IMR-90 (cell line): Measurements from ENCODE around the gene LRRC39. TPM values are rescaled to one million over a fixed set of nuclear protein-coding genes. Genes with fewer than 3 reads are reported as not detected.

Experiments used
- ATAC-seq: fragments of 200-7000 bp; cut with Tn5 transposase; 2 replicates; pipeline ENCODE4 v1.9.1; 2020; ENCODE audit warnings: low read depth, mild to moderate bottlenecking, moderate library complexity
- BruUV-seq: library from RNA; stranded (reverse); fragments of 400-500 nt; replicated peaks from 2 replicates; lab custom pipeline; 2021; lab: Mats Ljungman, UMichigan
- CTCF ChIA-PET: fragments of 300-600 bp; formaldehyde crosslinking; extraction: SDS; loops from one replicate; lab custom pipeline; 2021; ENCODE audit warnings: antibody characterized with exemption; lab: Yijun Ruan, JAX
- POLR2A ChIA-PET: fragments of 300-600 bp; sonication (Branson Sonifier 250); formaldehyde crosslinking; loops from one replicate; lab custom pipeline; 2022; ENCODE audit warnings: antibody characterized with exemption; ENCODE audit not compliant: unreplicated experiment; lab: Charles Lee
- DNase-seq: peaks from one replicate; pipeline ENCODE4 v3.0.0; 2013
- H2AFZ ChIP-seq: replicated peaks from 2 replicates; pipeline ENCODE3; 2013; ENCODE audit warnings: low read length, mild to moderate bottlenecking; ENCODE audit not compliant: poor library complexity
- H2AK5ac ChIP-seq: 2 replicates; pipeline ENCODE4 v1.6.1; 2013; ENCODE audit warnings: low read depth, low read length, inconsistent platforms
- H2AK9ac ChIP-seq: replicated peaks from 2 replicates; pipeline ENCODE3; 2013; ENCODE audit warnings: mild to moderate bottlenecking, low read depth, low read length, moderate library complexity; ENCODE audit not compliant: poor library complexity
- H2BK120ac ChIP-seq: 2 replicates; pipeline ENCODE4 v1.6.1; 2013; ENCODE audit warnings: low read depth, low read length, inconsistent platforms
- H2BK15ac ChIP-seq: 3 replicates; pipeline ENCODE4 v1.6.1; 2013; ENCODE audit warnings: low read depth, low read length, inconsistent platforms
- H2BK20ac ChIP-seq: 2 replicates; pipeline ENCODE4 v1.6.1; 2013; ENCODE audit warnings: low read depth, mild to moderate bottlenecking, inconsistent platforms, low read length, moderate library complexity
- H2BK5ac ChIP-seq: 2 replicates; pipeline ENCODE4 v1.6.1; 2013; ENCODE audit warnings: mild to moderate bottlenecking, low read depth, low read length, inconsistent platforms; ENCODE audit not compliant: poor library complexity, severe bottlenecking
- H3K14ac ChIP-seq: replicated peaks from 2 replicates; pipeline ENCODE4 v1.6.1; 2013; ENCODE audit warnings: low read depth, low read length, inconsistent platforms
- H3K18ac ChIP-seq: 2 replicates; pipeline ENCODE4 v1.6.1; 2013; ENCODE audit warnings: low read depth, low read length, control low read depth
- H3K23ac ChIP-seq: 2 replicates; pipeline ENCODE4 v1.6.1; 2013; ENCODE audit warnings: low read depth, low read length, inconsistent platforms
- H3K27ac ChIP-seq: 2 replicates; pipeline ENCODE4 v1.5.1; 2013; ENCODE audit warnings: mild to moderate bottlenecking, control low read depth, low read length; ENCODE audit not compliant: insufficient read depth
- H3K27me3 ChIP-seq: 2 replicates; pipeline ENCODE4 v1.6.1; 2013; ENCODE audit warnings: low read length; ENCODE audit not compliant: control insufficient read depth, insufficient read depth
- H3K36me3 ChIP-seq: 2 replicates; pipeline ENCODE4 v1.6.1; 2013; ENCODE audit warnings: low read length, mixed read lengths; ENCODE audit not compliant: control insufficient read depth, insufficient read depth
- H3K4ac ChIP-seq: 2 replicates; pipeline ENCODE4 v1.6.1; 2013; ENCODE audit warnings: low read depth, low read length, inconsistent platforms
- H3K4me1 ChIP-seq: 2 replicates; pipeline ENCODE4 v1.6.1; 2013; ENCODE audit warnings: low read length, mixed read lengths; ENCODE audit not compliant: control insufficient read depth, insufficient read depth
- H3K4me2 ChIP-seq: 2 replicates; pipeline ENCODE4 v1.6.1; 2013; ENCODE audit warnings: low read depth, mild to moderate bottlenecking, control low read depth, low read length, moderate library complexity
- H3K4me3 ChIP-seq: 2 replicates; pipeline ENCODE4 v1.5.1; 2013; ENCODE audit warnings: low read depth, mild to moderate bottlenecking, control low read depth, low read length, moderate library complexity; ENCODE audit not compliant: insufficient read depth
- H3K56ac ChIP-seq: 2 replicates; pipeline ENCODE4 v1.6.1; 2013; ENCODE audit warnings: low read length, inconsistent platforms; ENCODE audit not compliant: insufficient read depth; ENCODE audit errors: extremely low read depth
- H3K79me1 ChIP-seq, 2 experiments: 2 replicates each; pipeline ENCODE4 v1.6.1; 2013; ENCODE audit warnings: low read length in 2 of 2, inconsistent platforms in 1 of 2, low read depth in 1 of 2
- H3K9ac ChIP-seq: 2 replicates; pipeline ENCODE4 v1.6.1; 2013; ENCODE audit warnings: low read depth, low read length, control low read depth
- H3K9me1 ChIP-seq: 2 replicates; pipeline ENCODE4 v1.6.1; 2013; ENCODE audit warnings: low read length, inconsistent platforms; ENCODE audit not compliant: insufficient read depth
- H3K9me3 ChIP-seq: 2 replicates; pipeline ENCODE4 v1.6.1; 2013; ENCODE audit warnings: low read length; ENCODE audit not compliant: control insufficient read depth, insufficient read depth
- H4K20me1 ChIP-seq: 2 replicates; pipeline ENCODE4 v1.6.1; 2013; ENCODE audit warnings: low read length, inconsistent platforms; ENCODE audit not compliant: insufficient read depth
- H4K5ac ChIP-seq: 2 replicates; pipeline ENCODE4 v1.6.1; 2013; ENCODE audit warnings: mild to moderate bottlenecking, low read depth, low read length, control low read depth
- H4K8ac ChIP-seq, 2 experiments: 2 replicates each; pipeline ENCODE4 v1.6.1; 2013; ENCODE audit warnings: low read depth in 2 of 2, low read length in 2 of 2, control low read depth in 1 of 2, inconsistent platforms in 1 of 2
- H4K91ac ChIP-seq: 2 replicates; pipeline ENCODE4 v1.6.1; 2013; ENCODE audit warnings: low read depth, low read length, inconsistent platforms; ENCODE audit not compliant: insufficient read depth
- BHLHE40 ChIP-seq: fragments of 150-350 bp; IDR thresholded peaks from 2 replicates; pipeline ENCODE4 v1.6.1; 2016; ENCODE audit warnings: mild to moderate bottlenecking, low read depth, low read length
- CHD1 ChIP-seq: IDR thresholded peaks from 2 replicates; pipeline ENCODE4 v1.6.1; 2012; ENCODE audit warnings: low read depth, low read length, improper control_type of control experiment
- FOS ChIP-seq: fragments of 150-350 bp; IDR thresholded peaks from 2 replicates; pipeline ENCODE4 v1.6.1; 2016; ENCODE audit warnings: low read depth, low read length
- MAZ ChIP-seq: IDR thresholded peaks from 2 replicates; pipeline ENCODE4 v1.6.1; 2012; ENCODE audit warnings: low read depth, mild to moderate bottlenecking, low read length, improper control_type of control experiment, moderate library complexity, borderline replicate concordance
- MXI1 ChIP-seq: IDR thresholded peaks from 2 replicates; pipeline ENCODE4 v1.6.1; 2012; ENCODE audit warnings: low read depth, mild to moderate bottlenecking, low read length, moderate library complexity, borderline replicate concordance
- POLR2A ChIP-seq: IDR thresholded peaks from 2 replicates; pipeline ENCODE4 v1.6.1; 2012; ENCODE audit warnings: mild to moderate bottlenecking, low read depth, low read length
- RAD21 ChIP-seq: IDR thresholded peaks from 2 replicates; pipeline ENCODE4 v1.6.1; 2012; ENCODE audit warnings: low read length, improper control_type of control experiment
- WGBS, 2 experiments: methylation state at CpG; one replicate each; pipeline versions ENCODE4 v1.1.5 to v1.1.7; 2013; ENCODE audit warnings: missing lambda C conversion rate in 2 of 2; ENCODE audit not compliant: insufficient read length in 1 of 2; ENCODE audit errors: extremely low coverage in 2 of 2; 5-methylcytosine and 5-hydroxymethylcytosine counted together
- dilution Hi-C: fragments of 300-500 bp; cut with HindIII; formaldehyde crosslinking; loops from one replicate; pipeline ENCODE4 v1.14.3; 2018; ENCODE audit warnings: low sequenced_read_pairs; ENCODE audit not compliant: unreplicated experiment
- in situ Hi-C: fragments of 300-500 bp; cut with MboI; formaldehyde crosslinking; loops from 3 replicates; pipeline ENCODE4 v1.14.3; 2019; ENCODE audit warnings: low sequenced_read_pairs, inconsistent platforms, mixed read lengths
- intact Hi-C: fragments of 100-400 bp; cut with micrococcal nuclease; formaldehyde crosslinking; loops from 2 replicates; pipeline ENCODE4 v1.10.0; 2022
- polyA plus RNA-seq, 3 experiments: library from polyadenylated mRNA; depleted of rRNA; stranded (reverse); fragments of >200 nt; gene quantifications; 2 replicates each; pipeline ENCODE4 v1.2.3, GENCODE V29; 2012; ENCODE audit warnings: low replicate concordance in 1 of 3
- total RNA-seq: library from RNA; depleted of rRNA; stranded (reverse); fragments of >200 nt; gene quantifications from 2 replicates; pipeline ENCODE4 v1.2.3, GENCODE V29; 2012
- TF ChIP-seq, protein P1 (sequence below): fragments of 150-350 bp; IDR thresholded peaks from 2 replicates; pipeline ENCODE4 v1.6.1; 2017; ENCODE audit warnings: mild to moderate bottlenecking, antibody characterized with exemption, low read length, low read depth
- TF ChIP-seq, protein P2 (sequence below): fragments of 150-350 bp; IDR thresholded peaks from 2 replicates; pipeline ENCODE4 v1.6.1; 2016; ENCODE audit warnings: low read depth, mild to moderate bottlenecking, low read length, moderate library complexity, borderline replicate concordance

LRRC39 gene
- total and polyA plus RNA-seq, 2 of the 4 experiments (the other 2 are of a cell fraction) = 0.36 to 0.48 TPM

DNA sequence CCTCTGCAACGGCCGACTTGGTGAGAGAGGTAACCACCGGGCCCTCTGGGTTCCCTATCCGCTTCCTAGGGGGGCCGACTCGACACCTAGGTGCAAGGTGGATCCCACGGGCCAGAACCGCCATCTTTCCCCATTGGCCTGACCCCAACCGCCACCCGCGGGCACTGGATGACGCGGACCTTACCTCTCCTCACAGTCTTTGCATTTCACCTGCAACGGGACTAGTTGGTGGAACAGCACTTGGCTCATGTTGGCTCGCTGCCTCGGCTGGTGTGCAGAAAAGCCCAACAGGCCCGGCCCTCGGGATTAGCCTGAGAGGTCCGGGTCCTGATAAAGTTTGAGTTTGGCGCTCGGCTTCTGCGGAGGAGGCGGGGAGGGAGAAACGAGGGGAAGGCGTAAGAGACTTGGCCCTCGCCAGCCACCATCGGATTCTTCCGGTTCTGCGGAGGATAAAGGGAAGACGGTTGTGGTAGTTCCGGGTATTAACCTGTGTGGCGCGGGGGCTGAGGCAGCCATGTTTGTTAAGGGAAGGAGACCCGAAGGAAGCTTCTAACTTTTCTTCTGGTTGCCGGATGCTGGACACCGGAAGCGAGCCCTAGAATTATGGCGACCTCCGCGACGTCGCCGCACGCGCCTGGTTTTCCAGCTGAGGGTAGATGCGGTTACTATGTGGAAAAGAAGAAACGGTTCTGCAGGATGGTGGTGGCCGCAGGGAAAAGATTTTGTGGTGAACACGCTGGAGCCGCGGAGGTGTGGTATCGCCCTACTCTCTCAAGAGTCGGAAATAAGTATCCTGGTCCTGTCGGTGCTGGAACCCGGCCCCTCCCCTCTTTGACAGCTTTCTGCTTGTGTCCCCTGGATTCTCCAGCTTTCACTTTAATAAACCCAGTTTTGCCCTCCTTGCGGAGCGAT lies 45.2 kb downstream of the LRRC39 start, which contains the start of the genes SASS6 and TRMT13:
SASS6 (minus strand) TSS at position 365 of the 912 bp plus-strand sequence; CDS start at position 249, 116 bp downstream.
TRMT13 (plus strand) TSS at position 598 of the 912 bp plus-strand sequence; CDS start at position 604, 6 bp downstream.
- no peaks in the 10 kb centered on the region for H3K27me3 ChIP-seq
- peak within 1 kb of the TSS; percentile 86 for H3K56ac ChIP-seq
- H2AK5ac ChIP-seq = 0 out of 2 replicates have a peak within 1 kb of the TSS, but pooled peaks have one; percentile 28
- peak within 1 kb of the TSS; percentile 80 for H3K4ac ChIP-seq
- 0 out of 2 replicates have a peak, but pooled peaks cover 2% of the 10 kb centered on the region for H3K36me3 ChIP-seq
- H4K8ac ChIP-seq = peak within 1 kb of the TSS; percentile 76 to 97
- dilution Hi-C loops (no loop called here), intact Hi-C loops (loop anchor here (1.0 to 2.0 kb wide), 3 partner anchors 95 to 326 kb away; a partner anchor contains a TSS), in situ Hi-C loops (loop anchor here (10.0 kb wide), 1 partner anchor 328 kb away; no protein-coding TSS in a partner anchor)
- H3K18ac ChIP-seq = no peak within 1 kb of the TSS
- peak within 1 kb of the TSS; percentile 67 for H2BK120ac ChIP-seq
- BruUV-seq = no TSS peak
- no peak within 1 kb of the TSS for H2BK20ac ChIP-seq
- no peaks in the 10 kb centered on the region; the same call in 1 of the 2 replicates for H3K9me1 ChIP-seq
- TF ChIP-seq, protein P1, sequence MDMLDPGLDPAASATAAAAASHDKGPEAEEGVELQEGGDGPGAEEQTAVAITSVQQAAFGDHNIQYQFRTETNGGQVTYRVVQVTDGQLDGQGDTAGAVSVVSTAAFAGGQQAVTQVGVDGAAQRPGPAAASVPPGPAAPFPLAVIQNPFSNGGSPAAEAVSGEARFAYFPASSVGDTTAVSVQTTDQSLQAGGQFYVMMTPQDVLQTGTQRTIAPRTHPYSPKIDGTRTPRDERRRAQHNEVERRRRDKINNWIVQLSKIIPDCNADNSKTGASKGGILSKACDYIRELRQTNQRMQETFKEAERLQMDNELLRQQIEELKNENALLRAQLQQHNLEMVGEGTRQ = 0 out of 2 replicates have a peak, but pooled peaks have one; percentile 19
- TF ChIP-seq RAD21 = no peak
- TF ChIP-seq, protein P2, sequence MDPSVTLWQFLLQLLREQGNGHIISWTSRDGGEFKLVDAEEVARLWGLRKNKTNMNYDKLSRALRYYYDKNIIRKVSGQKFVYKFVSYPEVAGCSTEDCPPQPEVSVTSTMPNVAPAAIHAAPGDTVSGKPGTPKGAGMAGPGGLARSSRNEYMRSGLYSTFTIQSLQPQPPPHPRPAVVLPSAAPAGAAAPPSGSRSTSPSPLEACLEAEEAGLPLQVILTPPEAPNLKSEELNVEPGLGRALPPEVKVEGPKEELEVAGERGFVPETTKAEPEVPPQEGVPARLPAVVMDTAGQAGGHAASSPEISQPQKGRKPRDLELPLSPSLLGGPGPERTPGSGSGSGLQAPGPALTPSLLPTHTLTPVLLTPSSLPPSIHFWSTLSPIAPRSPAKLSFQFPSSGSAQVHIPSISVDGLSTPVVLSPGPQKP = 0 out of 2 replicates have a peak, but pooled peaks have one; percentile 65
- peak; percentile 94 for TF ChIP-seq MXI1
- peak; percentile 83; the same call in 1 of the 2 replicates for TF ChIP-seq MAZ
- TF ChIP-seq POLR2A = peak; percentile 45; the same call in 1 of the 2 replicates
- peak; percentile 61; the same call in 1 of the 2 replicates for TF ChIP-seq BHLHE40
- TF ChIP-seq CHD1 = peak; percentile 86; the same call in 1 of the 2 replicates
- no peak for TF ChIP-seq FOS
- peaks cover 30 to 52% of the 10 kb centered on the region in 2 experiments for H3K79me1 ChIP-seq
- peak within 1 kb of the TSS; percentile 56 for H2AK9ac ChIP-seq
- peak within 1 kb of the TSS; percentile 72; the same call in 1 of the 2 replicates for H3K23ac ChIP-seq
- ATAC-seq = peak; percentile 99
- ChIA-PET CTCF (interaction anchor here (0.5 to 0.6 kb wide), 3 partner anchors 21 to 56 kb away, joined by 3 read pairs; no protein-coding TSS in a partner anchor), POLR2A (interaction anchor here (0.6 to 1.0 kb wide), 4 partner anchors 20 to 1170 kb away, joined by 3 to 4 read pairs (median 3); no protein-coding TSS in a partner anchor)
- no peaks in the 10 kb centered on the region for H4K20me1 ChIP-seq
- DNase-seq = peak; percentile 99
- peak within 1 kb of the TSS; percentile 41 for H4K5ac ChIP-seq
- H3K4me3 ChIP-seq = peak within 1 kb of the TSS; percentile 72
- H3K14ac ChIP-seq = peak within 1 kb of the TSS; percentile 70
- peak within 1 kb of the TSS; percentile 20 for H2BK5ac ChIP-seq
- H2AFZ ChIP-seq = peak within 1 kb of the TSS; percentile 94
- peak within 1 kb of the TSS; percentile 81 for H3K4me2 ChIP-seq
- H3K9me3 ChIP-seq = no peaks in the 10 kb centered on the region
- H3K9ac ChIP-seq = peak within 1 kb of the TSS; percentile 81
- WGBS, 2 experiments = 0% methylated on average over 8 of the region's 57 CpGs; no CpG with 5 or more reads in 1 of the 2 experiments
- peak within 1 kb of the TSS; percentile 66; the same call in 1 of the 3 replicates for H2BK15ac ChIP-seq
- H3K4me1 ChIP-seq = peaks cover 1% of the 10 kb centered on the region; the same call in 1 of the 2 replicates
- H3K27ac ChIP-seq = peak within 1 kb of the TSS; percentile 71
- H4K91ac ChIP-seq = peak within 1 kb of the TSS; percentile 82
